ENCODE results near the gene RAPGEF6.
"Not testable (repeated sequence)": the region's sequence is repeated elsewhere in the genome, so short reads cannot be mapped to it uniquely, and the experiment has no call there.

Gene RAPGEF6

DNA sequence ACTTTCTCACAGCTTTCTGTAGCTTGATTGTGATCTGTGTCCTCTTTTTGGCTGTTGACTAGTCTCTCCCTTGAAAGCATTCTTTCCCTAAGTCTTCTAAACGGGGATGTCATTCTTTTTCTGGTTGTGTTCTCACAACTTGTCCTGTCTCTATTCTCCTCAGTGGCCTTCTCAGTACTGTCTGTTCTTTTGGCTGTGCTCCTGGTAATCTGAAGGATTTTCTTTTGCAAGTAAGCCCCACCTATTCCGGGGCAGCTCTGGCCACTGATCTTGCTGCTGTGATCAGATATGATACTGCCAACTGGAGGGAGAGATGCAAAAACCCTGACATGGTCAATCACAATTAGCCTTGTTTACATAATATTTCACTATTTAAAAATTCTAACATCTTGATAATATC lies 198.9 kb downstream of the RAPGEF6 start:
- no peak for DNase-seq (ENCODE audit: low read depth in 2 of 2, low spot score in 1 of 2)

DNA sequence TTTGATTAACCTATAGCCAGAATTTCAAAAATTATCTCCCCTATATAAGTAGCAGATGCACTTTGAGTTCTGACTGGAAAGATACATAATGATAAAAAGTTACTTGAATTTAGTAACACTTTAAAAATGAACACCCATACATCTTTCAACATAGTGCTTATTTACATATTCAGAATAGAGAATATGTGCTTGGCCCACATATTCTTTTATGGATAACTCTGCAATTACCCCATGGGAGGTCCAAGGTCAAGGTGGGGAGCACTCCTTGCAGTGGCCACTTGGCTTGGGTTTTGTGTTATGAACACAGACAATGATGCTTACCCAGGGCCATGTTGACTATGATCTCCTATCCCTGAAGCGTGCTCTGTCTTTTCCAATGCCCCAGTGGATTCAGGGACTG lies 201.9 kb downstream of the RAPGEF6 start:
- DNase-seq (ENCODE audit: low read depth in 2 of 2, low spot score in 1 of 2) = no peak

DNA sequence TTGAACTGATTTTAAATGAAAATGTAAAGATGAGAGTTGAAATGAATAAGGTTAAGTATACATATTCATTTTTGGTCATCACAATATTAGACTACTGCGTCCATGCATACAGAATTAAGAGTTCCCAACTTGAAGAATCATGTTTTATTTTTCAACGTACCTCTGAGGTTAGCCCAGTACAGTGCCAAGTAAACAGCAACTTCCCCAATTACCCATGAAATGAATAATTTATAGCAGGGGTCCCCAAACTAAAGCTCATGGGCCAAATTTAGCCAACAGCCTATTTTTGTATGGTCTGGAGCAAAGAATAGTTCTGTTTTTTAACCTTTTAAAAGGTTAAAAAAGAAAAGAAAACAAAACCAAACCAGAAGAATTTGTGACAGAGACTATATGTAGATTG lies 203.2 kb downstream of the RAPGEF6 start:
- DNase-seq (ENCODE audit: low read depth in 2 of 2, low spot score in 1 of 2) = no peak

DNA sequence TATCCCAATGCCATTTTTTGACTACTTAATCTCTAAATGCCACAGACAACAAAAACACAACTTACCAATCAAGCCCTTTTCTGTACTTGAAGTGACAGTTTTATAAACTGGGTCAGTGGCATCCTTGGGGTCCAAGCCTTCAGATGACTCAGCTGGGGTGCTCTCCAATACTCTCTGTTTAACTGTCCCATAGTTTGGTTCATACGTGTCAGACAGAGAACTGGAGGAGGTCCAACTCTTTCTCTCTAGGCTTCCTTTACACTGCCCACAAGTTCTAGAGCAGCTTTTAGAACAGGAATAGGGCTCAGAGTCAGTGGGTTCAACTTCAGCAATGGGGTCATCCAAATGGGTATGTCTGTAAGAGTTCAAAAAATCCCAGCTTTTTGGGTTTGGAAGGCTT lies 204.2 kb downstream of the RAPGEF6 start:
- no peak for DNase-seq (ENCODE audit: low read depth in 2 of 2, low spot score in 1 of 2)

DNA sequence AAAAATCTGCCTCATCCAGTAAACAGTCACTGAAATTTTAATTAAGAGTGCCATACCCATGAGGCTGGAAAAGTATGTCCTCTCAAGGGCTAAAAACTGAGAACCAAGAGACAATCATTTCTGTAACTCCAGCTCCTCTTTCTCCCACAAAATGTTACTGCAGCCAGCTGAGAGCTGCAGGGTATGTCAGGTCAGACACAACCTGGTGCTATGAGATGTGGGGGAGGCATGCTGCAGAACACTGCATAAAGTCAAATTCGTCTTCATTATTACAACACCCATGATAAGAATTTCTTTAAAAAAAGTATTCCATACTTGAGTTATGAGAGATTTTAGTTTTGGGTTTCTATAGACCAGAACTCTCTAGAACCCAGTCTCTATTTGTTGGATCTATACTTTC lies 209.0 kb downstream of the RAPGEF6 start:
- DNase-seq (ENCODE audit: low read depth in 2 of 2, low spot score in 1 of 2) = no peak

DNA sequence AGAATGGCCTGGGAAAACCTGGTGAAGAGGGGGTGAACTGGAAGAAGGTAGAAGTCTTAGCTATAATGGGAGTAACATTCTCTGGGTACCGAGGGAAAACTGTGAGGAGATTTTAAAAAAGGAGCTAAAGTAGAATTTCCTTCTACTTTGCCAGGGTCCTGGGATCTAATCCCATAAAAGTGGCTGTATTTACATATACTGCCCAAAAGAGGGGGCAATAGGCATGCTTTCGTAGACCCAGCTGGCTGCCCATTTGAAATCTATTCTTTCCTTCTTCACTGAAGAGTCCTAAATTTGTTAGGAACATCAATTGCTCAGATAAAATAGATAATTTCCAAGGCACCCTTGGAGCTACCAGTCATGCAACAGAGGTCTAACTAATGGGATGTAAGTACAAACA lies 212.0 kb downstream of the RAPGEF6 start:
- DNase-seq (ENCODE audit: low read depth in 2 of 2, low spot score in 1 of 2) = no peak

DNA sequence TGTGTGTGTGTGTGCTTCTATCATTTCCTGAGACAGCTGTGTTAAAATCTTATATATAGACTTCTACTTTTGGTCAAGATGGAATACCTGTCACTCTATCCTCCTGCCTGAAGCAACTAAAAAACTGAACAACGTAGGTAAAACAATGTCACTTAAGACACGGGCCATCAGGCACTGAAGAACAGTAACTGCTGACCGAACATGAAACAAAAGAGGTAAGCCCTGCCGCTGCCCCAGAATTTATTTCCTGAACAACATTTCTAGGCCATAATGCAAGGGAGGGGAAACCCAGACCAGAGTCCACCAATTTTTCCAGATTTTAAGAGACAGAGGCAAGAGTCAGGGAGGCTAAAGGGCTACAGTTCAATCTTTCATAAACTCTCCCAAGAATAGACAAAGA lies 215.2 kb downstream of the RAPGEF6 start:
- no peak for DNase-seq (ENCODE audit: low read depth in 2 of 2, low spot score in 1 of 2)

DNA sequence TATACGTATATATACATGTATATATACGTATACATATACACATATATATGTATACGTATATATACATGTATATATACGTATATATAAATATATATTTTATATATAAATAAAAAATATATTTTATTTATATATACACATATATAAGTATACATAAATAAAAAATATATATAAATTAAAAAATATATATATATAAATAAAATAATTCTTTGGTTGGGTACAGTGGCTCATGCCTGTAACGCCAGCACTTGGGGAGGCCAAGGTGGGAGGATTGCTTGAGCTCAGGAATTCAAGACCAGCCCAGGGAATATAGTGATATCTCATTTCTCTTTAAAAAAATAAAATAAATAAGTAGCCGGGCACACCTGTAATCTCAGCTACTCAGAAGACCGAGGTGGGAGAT lies 216.2 kb downstream of the RAPGEF6 start:
- no peak for DNase-seq (ENCODE audit: low read depth in 2 of 2, low spot score in 1 of 2)

DNA sequence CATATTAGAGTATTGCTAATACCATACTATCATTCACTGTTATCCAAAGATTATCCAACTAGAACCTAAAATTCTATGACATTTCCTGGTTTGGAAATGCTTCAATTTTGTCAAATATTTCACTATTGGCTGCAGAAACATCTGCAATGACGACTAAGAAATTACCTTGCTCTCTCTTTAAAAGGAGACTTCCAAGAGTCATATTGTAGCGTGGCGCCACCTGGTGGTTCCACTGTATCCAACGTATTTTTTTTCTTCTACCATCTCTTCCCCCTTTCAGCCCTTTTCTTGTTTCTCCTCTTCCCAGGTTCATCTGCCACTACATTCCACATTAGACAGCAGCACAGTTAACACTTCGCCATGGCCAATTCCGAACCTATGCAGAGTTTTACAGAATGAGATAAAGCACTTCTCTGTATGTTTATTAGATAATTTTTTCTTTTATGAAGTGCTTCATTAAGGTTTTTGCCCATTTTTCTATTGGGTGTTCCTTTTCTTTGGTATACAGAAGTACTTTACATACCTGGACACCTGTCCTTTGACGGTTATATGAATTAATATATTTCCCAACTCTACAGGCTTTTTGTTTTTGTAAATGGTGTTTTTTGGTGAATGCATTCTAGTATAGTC lies 217.7 kb downstream of the RAPGEF6 start:
- DNase-seq (ENCODE audit: low read depth in 2 of 2, low spot score in 1 of 2) = peak; percentile 72 to 75

DNA sequence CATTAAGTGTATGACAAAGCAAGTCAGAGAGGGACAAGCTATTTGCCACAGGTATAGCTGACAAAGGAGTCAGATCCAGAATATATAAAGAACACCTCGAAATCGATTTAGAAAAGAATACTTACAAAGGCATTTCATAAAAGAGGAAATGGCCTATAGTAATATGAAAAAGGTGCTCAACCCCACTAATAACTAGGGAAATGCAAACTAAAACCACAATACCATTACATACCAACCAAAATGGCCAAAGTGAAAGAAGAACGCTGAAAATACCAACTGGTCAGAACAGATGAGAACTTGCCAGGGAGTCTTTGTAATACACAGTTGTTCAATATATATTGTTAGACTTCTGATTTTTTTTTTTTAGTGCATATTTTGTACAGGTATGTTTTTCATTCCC lies 218.3 kb downstream of the RAPGEF6 start:
- no peak for DNase-seq (ENCODE audit: low read depth in 2 of 2, low spot score in 1 of 2)

DNA sequence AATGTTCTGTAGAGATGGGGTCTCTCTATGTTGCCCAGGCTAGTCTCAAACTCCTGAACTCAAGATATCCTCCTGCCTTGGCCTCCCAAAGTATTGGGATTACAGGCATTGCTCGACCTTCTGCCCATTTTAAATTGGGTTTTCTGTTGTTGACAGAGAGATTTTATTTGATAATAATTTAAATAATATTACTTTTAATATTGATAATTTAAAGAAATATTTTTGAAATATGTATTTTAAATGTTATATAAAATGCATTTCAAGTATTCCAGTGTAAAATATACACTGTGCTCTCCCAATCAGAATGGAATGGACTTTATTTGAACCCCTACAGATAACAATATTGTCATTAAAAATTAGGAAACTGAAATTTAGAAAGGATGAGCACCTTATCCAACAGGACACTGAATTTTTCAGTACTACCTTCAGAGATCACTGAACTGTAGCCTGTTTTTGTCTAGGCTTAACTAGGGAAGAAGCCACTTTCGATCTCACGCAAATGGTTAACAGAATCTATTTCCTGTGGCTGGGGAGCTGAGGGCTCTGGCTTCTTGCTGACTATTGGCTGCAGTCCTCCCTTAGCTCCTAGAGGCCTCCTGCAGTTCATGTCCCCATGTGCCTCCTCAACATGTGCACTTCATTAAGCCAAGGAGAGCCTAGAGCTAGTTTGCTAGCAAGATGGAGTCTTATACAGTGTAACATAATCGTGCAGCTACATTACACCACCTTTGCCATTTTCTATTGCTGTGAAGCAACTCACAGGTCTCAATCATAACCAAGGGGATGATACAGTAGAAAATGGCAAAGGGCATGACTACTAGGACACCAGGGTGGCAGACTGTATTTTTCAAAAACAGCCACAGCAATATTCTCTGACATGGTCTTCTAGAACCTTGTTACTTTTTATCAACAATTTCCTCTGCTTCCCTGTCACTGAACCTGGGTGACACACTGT lies 221.1 kb downstream of the RAPGEF6 start:
- DNase-seq (ENCODE audit: low read depth in 2 of 2, low spot score in 1 of 2) = no peak

DNA sequence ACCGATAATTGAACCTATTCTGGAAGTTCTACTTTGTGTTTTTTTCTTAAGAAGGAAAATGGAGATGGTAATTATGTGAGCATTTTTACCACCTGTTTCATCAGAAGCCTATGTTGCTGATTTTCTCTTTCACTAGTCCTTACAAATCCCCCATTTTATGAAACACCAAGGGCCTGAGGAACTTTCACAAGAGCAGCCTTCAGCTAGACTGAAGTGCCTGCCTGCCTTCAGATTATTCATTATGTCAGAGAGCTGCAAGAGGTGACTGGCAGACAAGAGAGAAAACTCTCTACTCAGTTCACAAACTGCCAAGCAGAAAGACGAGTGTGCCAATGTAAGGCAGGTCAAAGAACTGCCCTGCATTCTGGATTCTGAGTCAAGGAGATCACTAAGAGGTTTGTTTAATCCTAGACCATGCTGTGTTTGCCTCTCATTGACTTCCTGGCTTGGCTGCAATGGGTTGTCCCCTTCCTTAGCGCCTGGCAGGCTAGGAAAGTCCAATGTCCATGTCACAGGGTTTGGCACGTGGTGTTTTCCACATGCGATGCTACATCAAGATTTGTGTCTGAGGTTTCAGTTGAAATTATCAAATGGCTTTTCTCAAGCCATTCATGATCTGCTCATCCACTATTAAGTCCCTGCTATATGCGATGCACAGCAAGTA lies 227.9 kb downstream of the RAPGEF6 start:
- DNase-seq (ENCODE audit: low read depth in 2 of 2, low spot score in 1 of 2) = no peak

DNA sequence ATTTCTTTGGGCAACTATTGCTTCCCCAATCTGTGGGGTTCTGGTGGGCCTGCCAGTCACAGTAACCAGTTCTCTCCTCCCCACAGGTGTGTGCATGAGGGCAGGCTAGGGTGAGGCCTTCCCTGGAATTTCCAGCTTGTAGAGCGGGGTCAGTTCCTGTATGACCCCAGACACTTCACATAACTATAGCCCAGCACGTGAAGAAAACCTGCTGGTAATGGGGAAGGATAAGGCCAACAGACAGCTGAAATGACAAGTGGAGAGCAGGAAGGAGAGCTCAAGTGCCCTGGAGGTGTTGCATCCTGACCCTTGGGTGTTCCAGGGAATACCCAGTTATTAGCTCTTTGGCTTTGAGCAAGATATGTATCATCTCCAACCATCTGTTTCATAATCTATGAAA lies 229.0 kb downstream of the RAPGEF6 start:
- no peak for DNase-seq (ENCODE audit: low read depth in 2 of 2, low spot score in 1 of 2)

DNA sequence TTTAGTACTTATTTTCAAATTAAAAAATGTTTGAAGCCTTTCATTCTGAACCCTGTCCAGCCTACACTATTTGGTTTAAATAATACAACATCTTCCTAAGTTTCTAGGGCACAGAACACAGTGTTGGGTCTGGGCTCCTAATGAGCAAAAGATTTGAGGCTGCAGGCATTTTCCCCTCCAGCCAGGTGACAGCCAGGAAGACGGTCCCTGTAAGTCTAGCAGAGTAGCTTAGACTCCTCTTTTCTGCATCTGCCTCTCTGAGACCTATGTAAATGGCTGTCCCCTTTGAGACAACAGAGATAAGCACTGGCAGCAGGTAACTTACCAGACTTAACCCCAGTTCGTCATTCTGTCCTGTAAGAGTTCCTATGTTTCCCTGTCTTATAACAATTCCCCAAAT lies 229.4 kb downstream of the RAPGEF6 start:
- DNase-seq (ENCODE audit: low read depth in 2 of 2, low spot score in 1 of 2) = no peak

DNA sequence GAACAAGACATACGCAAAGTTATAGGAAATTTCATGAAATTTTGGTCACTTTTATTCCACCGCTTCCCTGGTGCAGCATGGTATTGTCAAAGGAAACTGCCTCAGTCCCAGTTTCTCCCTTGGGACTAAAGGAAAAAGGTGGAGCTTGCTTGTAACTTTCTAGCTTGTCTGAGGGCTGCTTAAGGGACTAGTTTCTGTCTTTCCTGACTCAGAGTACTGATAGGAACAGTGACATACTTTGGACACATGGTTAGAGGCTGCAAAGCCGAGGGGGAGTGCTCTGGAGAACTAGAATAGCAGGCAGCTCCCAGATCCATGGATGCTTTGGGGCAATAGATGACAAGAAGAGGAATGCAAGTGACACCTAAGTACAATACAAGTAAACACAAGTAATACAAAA lies 234.4 kb downstream of the RAPGEF6 start:
- no peak for DNase-seq (ENCODE audit: low read depth in 2 of 2, low spot score in 1 of 2)

DNA sequence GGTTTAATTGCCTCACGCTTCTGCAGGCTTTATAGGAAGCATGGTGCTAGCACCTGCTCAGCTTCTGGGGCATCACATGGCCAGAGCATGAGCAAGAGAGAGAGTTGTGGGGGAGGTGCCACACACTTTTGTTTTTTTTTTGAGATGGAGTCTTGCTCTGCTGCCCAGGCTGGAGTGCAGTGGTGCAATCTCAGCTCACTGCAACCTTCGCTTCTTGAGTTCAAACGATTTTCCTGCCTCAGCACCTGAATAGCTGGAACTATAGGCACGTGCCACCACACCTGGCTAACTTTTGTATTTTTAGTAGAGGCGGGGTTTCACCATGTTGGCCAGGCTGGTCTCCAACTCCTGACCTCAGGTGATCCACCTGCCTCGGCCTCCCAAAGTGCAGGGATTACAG lies 236.0 kb downstream of the RAPGEF6 start:
- not testable (repeated sequence) for DNase-seq (ENCODE audit: low read depth in 2 of 2, low spot score in 1 of 2)

DNA sequence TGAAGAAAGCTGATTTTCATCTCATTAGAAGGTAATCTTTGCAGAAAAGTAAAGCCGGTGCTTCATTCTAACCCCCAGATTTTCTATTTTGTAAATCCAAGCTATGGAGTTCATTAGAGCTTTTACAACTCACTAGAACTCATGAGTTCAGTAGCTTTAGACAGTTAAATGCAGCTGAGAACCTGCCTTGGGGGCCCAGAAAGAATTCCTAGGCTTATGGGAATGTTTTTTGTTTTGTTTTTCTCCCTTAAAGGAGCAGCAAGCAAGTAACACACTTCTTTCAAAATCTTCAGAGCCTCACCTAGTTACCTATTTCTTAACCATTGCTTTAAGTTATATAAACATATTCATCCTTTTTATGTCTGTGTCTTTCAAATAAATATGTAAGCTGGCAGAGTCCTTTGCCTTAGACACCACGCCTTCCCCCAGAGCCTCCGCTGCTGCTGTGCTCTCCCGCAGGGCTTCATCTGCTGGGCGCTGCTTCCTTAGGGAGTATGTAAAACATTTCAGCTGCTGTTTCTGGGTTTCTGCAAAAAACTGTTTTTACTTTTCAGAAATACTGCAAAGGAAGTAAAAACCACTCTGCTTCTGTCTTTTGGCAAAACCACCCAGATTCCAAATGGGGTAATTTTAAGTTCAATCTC lies 238.3 kb downstream of the RAPGEF6 start:
- no peak for DNase-seq (ENCODE audit: low read depth in 2 of 2, low spot score in 1 of 2)

DNA sequence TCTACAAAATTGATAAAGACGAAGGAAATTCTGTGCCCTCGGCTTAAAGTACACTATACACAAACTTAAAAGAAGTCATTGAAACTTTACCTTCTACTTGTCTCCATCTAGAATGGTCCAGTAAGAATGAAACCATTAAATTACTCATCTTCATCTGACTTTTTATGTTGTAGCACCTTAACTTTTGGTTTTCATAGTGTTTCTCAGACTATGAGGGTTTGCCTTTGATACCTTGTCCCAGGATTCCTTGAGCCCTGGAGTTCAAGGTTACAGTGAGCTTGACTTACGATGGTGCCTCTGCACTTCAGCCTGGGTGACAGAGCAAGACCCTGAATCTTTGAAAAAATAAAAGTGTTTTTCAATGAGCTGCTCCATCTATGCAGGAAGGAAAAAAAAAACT lies 239.0 kb downstream of the RAPGEF6 start:
- no peak for DNase-seq (ENCODE audit: low read depth in 2 of 2, low spot score in 1 of 2)

DNA sequence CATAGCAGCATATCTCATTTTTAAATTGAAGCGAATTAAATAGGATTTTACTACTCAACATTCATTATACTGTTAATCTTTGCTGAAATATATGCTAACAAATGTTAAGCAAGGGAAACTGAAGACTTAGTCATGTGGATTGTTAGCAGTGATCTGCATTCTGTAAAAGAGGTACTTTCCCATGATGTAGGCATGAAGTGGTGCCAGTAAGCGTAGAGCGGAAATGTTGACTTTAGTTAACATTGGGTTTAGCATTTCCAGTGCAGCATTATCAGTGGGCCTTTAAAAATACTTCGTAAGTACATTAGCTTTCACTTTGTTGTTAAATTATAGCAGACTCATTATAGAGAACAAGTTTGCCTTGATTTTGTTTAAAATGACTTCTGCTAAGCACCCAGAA lies 240.9 kb downstream of the RAPGEF6 start:
- no peak for DNase-seq (ENCODE audit: low read depth in 2 of 2, low spot score in 1 of 2)

DNA sequence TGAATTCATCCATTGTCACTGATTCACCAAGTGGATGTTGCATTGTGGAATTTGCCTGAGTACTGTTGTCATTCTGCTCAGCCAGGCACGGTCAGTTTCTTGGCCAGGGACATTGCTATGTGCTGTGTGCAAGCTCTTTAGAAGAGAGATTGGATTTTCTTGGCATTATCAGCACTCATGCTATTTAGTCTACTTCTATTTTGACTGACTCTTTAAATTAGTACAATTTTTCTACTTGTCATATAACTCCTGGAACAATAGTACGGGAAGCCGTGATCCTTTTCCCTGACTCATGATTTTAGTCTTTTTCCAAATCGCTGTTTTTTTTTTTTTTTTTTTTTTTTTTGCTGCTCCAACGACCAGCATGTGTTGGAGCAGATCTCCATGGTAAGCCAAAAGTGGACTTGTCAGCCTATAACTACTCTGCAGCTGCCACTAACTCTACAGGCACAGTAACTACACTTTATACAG lies 241.5 kb downstream of the RAPGEF6 start:
- DNase-seq (ENCODE audit: low read depth in 2 of 2, low spot score in 1 of 2) = no peak

DNA sequence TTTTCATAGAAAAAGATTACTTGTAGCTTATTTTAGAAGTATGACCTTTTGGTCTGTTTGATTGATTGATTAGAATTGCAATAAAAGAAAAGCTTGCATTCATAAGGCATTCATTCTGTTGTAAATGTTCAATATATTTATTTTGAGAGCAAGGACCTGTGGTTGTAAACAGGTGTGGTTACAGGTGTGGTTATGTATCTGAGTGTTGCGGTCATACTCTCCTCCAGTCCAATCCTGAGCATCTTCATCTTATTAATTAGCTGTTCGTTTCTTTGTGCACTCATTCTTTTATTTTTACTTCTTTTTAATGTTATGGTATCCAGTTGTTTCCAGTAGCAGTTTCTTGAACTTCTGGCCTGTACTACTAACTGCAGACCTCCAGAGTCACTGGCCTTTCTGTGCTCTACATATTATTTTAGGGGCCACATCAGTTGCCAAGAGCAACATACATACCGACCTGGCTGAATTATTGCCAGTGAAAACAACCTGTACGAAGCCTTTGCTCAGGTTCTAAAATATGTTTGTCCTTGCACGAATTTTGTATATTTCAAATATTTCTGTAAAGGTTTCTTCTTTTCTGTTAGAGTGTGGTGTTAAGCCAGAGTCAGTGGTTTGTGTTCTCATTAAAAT lies 242.4 kb downstream of the RAPGEF6 start:
- DNase-seq (ENCODE audit: low read depth in 2 of 2, low spot score in 1 of 2) = no peak
